ENCODE results near the gene TMPRSS11D. TPM values are rescaled to one million over a fixed set of nuclear protein-coding genes. Genes with fewer than 3 reads are reported as not detected.
A peak's percentile ranks its signal among the peaks of the same experiment; 100 is the strongest.

The TMPRSS11D gene
- polyA plus RNA-seq, 5 donors = 0.06 to 0.36 (median 0.18) TPM

DNA sequence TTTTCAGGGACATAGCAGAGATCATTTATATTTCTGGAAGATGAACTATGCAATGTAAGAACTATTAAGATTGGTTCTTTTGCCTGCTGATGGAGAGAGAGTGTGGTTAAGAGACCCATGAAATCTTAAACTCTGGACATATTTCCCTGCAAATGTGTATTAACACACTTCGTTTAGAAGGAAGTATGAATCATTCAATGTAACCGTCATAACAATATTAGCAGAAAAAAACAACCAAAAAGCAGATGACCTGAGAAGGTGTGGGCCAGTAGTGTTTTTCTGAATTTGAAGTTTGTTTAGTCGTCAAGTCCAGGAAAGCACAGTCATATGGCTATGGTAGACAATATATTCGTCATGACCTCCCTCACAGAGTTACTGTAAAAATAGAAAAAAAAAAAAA, 2.5 kb upstream of the TMPRSS11D start:
- no peak for DNase-seq

DNA sequence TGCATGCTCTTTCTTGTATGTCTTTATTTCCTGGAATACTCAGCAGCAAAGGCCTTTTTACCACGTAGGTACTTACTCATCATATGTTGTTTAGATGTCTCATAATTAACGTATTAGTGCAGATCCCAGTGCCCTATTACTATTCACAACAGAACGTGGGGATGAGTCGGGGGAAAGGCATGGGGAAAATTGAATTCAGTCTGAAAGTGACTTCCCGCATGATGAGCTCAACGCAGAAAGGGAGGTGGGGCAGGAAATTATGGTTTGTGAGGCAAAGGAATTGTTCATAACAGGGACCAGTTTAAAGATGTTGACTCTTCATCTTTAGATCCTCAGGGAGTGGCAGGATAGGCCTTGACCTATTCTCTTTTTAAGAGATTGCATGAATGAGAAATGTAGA, 2.0 kb upstream of the TMPRSS11D start:
- DNase-seq = no peak

DNA sequence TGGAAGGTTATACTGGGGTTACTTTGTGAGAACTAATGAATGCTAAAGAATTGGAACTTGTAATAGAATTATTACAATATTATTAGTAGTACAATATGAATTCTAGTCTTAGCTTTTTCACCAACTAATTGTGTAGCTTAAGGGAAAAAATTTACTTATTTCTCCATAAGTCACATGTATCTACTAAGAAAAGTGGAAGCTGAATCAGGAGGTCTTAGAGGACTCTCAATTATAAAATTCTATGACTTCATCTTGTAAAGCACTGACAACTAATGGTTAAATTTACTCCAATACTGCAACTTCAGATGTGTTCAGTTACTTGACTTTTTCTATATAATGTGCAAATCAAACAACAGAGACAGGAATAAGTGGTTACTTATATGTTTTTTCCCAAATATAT, 899 bp upstream of the TMPRSS11D start:
- no peak for DNase-seq

DNA sequence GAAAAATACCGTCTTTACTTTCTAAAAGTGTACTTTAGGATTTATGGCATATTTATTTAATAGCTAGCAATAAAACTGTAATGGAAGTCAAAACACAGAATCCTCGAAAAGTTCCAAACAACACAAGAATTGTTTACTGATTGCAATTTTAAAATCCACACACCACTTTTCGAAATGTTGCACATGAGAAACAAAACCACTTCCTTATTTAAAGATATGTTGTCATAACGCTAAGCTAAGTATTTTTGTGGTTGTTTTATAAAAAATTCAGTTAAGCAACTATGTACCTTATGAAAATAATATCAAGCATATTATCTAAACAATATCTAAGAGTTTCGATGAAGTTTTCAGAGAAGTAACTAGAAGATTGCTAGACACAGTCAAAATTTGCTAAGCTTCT, 344 bp downstream of the TMPRSS11D start:
- DNase-seq = no peak

DNA sequence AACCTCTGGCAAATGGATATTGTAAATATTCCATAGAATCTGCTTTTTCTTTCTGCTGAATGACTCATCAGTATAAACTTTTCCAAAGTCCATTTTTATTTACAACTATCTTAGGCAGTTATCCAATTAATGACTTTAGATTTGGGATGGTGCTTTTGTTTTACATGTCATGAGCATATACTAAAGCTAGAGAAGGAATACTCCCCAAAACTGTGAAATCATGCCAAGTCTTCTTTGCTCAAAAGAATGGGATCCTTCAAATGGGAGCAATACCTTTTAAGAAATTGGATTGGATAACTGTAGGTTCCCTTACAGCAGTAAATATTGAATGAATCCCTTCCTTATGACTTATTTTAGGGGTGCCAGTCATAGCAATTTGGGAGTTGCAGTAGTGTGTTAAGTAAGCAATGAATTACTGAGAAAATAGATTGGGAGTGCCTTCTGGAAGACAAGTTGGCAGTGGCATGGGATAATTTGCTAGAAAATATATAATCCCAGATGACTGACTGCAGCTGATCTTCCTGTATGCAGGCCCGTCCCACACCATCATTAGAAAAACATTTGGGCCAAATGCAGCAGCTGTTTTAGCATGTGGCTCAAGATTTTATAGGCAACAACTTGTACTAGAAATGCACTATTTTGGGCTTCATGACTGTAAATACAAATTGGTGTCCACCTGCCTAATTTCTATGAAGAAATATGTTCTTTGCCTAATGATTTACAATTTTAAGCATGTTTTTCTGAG, 2.8 kb downstream of the TMPRSS11D start:
- no peak for DNase-seq

DNA sequence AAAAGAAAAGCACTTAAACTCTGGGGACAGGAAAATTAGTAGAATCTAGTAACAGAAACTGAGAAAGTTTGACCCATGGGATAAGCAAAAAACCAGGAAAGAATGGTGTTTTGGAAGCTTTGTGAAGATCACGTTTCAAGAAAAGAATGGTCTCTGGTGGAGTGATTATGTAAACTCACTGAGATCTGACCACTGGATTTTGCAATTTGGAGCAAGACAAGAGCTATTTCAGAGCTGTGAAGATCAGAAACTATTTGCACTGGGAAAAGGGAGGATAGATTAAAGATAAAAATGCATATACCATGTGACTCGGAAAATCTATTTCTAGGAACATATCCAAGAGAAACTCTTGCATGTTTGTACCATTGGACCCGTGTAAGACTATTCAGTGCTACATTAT, 4.3 kb downstream of the TMPRSS11D start:
- no peak for DNase-seq

DNA sequence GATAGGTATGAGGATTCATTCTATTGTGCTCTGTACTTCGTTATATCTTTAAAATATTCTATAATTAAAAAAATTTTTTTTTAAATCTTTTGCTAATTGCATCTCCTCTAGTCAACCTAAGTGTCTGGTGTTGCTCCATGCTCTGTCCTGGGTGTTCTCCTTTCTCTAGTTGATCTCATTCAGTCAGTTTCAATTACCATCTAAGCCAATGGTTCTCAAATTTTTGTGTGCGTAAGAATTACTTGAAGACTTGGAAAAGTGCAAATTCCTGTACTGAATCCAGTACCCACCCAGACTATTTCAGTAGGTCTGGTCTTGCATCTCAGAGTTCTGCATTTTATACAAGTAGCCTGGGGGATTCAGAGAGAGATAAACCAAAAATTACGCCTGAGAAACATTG, 6.7 kb downstream of the TMPRSS11D start:
- no peak for DNase-seq

DNA sequence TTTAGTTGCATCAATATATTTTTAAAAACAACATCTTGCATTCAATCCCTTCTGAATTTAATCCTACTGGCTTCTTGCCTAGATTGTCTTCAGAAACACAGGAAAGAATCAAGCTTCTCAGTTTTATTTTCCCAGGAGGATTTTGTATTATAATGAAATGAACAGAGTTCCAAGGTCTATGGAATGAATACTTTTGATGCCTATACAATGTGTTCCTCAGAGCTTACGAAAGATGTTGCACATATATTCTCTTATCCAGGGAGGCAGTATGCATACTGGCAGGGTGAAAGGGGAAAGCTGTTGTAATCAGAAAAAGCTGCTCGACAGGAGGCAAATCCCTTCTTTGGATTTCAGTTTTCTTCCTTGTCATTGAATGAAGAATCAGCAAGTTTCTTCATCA, 8.8 kb downstream of the TMPRSS11D start:
- no peak for DNase-seq

DNA sequence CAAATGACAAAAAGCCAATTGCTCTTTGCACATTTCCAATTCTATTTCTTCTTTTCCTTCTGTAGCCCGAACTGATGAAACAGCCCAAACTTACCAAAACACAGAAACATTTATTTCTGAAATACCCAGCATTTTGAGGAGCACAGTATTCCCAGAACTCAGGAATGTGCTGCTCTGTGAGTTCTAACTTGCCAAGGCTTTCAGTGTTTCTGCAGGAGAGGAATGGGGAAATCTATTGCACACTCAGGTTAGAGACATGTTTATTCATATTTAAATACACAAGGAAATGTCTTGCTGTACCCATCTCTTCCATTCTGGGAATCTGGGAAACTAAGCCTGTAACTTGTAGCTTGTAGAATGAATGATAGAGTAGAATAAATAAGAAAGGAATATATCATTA, 10.7 kb downstream of the TMPRSS11D start:
- no peak for DNase-seq

DNA sequence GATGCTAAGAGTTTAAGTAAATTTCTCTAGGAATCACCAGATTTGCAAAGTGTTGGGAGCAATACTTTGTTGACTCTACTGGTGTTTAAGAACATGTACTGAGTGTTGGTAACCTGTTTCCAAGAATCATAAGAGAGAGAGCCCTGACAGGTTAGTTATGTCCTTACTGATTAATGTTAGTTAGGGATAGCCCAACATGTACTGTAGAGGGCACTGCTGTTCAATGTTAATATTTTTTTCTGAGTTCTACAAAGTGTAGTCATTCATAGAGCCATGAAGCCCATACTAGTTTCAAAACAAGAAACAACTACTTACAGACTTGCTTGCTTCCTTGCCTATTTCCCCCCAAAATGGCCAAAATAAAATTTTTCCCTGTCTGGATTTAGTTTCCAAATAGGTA, 11.9 kb downstream of the TMPRSS11D start:
- no peak for DNase-seq

DNA sequence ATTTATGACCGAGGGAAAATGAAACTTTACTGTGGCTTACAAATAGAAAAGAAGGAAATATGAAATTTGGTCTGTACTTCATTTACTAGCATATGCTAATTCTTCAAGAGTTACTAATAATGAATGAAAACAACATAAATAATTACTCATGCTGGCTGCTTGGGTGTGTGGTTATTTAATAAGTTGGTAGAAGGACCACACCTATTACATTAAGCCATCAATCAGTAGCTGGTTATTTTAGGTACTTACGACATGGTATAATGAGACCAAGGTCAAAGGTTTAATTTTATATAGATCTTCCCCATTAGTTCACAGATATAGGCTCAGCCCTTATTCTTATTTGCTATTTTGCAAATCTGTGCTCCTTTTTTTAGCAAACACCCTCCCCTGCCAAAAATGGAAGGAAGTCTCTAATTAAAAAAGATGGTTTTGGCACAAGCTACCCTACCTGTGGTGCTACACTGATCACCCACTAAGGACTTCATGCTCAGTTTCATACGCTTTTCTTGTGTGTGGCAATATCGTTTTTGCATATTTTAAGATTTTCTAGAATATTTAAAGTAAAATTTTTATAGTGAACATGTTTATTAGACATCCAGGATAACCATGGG, 14.1 kb downstream of the TMPRSS11D start:
- DNase-seq = no peak

DNA sequence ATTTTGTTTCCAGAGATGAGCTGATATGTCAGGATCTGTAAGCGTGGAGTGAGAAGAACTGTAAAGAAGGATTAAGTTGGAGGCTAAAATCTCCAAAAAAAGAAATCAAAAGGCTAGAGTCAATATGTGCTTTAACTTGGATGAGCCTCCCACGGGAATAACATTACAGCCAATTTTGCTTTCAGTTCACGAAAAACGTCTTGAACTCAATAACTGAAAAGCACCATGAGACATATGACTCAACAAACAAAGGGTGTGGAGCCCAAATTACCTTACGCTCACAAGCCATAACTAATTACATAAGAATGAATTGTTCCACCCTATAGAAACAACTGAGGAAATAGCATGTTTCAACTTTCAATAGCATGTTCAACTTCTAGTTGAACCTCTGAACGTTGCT, 22.3 kb downstream of the TMPRSS11D start:
- no peak for DNase-seq

DNA sequence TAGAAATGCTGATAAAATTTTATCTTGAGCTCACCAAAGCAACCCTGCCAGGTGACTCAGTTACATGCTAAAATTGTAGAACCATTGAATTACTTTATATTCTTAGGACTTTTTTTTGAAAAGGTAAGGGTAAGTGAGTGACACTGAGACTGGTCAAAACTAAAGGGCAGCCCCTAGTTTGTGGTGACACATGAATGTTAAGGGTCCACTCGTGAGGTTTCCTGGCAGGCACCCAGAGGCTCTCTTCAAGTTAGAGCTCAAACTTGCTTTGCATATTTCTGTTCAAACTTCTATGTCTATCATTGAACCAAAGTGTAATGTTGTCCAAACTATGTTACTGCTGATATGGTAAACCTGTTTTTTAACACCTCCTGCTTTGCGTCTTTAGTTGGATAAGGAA, 30.5 kb downstream of the TMPRSS11D start:
- peak; percentile 11 to 18 for DNase-seq

DNA sequence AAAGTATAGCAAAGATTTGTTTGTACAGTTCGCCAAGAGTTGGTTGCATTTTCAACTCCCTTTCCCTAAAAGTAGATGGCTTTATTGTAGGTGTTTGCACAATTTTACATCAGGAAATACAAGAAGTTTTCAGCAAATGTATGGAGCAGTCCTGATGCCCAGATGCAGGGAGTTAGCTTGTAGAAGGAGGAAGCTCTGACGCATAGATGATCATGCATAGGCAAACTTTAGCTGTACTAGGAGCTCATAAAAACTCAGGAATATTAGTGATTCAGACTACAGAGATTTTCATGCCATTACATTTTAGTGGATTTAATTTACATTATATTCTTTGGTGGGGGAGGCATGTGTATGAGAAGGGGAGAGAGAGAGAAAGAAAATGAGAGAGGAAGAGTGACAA, 62.9 kb downstream of the TMPRSS11D start:
- DNase-seq = no peak

DNA sequence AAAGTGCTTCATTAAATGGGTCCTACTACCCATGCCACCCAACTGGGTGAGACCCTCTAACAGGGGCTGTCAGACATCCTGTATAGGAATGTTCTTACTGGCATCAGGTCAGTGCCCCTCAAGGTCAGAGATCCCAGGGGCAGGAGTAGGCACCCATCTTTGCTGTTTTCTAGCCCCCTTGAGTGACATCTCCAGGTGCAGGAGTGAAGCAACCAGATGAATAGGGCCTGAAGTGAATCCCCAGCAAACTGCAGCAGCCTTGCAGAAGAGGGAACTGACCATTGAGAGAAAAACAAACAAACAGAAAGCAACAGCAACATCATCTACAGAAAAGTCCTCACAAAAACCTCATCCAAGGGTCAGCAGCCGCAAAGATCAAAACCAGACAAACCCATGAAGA, 73.8 kb downstream of the TMPRSS11D start:
- DNase-seq = no peak

DNA sequence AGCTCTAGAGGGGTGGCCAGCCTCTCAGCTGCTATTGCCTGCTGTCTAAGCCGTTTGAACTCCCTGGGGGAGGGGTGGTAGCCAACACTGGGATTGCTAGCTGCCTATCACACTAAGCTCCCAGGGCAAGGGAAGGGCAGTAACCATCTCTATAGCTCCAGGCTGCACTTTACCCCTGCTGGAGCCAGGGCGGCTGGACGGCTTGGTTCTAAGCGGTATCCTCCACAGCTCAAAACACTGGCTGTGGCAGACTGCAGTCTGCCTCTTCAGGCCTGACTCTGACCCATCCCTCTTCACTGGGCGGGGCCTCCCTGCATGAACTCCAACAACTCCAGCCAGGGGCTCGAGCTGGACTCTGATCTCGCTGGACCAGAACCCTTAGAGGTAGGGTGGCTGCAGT, 74.3 kb downstream of the TMPRSS11D start:
- DNase-seq = no peak

DNA sequence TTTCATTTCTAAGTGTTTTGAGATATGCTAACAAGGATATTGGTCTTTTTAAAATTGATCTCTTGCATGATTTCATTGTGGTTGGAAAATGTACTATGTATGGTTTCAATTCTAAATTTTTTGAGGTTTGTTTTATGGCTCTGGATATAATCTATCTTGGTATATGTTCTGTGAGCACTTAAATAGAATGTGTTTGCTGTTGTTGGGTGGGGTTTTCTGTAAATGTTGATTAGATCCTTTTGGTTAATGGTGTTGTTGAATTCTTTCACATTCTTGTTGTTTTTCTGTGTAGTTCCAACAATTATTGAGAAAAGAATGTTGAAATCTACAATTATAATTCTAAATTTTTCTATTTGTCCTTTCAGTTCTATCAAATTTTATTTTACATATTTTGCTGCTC, 87.0 kb downstream of the TMPRSS11D start:
- DNase-seq = no peak

DNA sequence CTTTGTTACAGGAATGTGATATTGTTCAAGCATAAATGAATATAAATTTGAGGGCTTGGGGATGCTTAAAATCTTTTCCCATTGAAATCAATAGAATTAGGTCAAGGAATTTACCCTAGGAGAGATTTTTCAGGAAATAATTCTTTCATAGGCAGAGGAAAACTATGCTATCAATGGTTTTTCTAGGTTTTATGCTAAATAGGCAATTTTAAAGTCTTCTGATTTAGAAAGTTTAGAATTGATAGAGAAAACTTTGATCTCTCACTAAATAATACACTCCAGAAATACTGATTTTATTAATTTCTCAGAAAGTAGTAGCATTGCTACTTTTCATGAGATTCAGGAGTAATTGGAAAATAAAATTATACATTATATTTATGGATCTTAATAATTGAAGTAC, 93.1 kb downstream of the TMPRSS11D start:
- no peak for DNase-seq

DNA sequence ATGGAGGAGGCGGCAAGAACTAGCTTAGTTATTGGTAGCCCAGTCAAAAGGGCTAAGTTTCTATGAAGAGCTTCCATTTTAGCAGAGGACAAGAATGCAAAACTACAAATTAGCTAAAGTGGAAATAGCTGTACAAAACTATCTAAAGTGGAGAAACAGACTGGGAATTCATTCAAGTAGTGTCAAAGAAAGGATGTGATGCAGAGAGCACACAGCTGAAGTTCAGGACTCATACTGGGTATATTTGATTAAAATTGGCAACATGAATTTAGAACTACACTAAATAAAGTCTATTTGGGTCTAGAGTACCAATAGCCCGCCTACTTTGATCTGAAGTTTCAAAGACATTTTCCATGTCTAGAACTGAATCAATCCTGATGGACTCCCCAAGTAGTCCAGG, 96.5 kb downstream of the TMPRSS11D start:
- peak; percentile 65 to 74 for DNase-seq

DNA sequence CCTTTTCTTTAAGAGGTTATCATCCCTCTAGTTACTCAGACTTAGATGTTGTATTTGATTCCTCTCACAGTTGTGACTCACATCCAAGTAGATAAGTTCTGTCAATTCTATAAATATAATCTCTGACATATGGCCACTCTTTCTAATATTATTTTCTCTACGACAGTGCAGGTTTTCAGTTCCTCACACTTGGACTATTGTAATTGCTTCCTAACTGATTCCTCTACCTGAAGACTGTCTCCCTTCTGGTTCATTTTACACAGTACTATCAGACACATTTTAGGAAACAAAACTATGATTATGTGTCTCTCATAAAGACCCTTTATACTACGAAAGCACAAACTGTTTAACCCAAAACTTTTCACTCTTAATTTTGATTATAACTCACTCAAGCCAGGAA, 98.3 kb downstream of the TMPRSS11D start:
- DNase-seq = no peak

DNA sequence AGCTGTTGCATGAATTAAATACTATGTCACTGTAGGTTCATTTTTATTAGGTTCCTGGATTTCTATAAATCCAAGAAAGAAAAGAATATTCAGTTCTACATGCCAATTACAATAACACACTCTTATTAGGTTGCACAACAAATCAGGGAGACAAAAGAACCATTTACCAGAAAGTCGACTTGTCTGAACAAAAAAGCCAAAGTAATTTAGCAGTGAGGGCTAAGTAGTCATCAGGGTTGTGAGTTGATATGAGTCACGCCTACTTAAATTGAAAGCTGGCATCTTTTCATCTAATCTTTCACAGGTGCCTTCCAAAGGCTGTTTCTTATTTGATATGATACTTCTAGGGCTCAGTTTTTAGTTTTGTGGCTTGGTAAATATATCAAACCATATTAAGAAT, 104.2 kb downstream of the TMPRSS11D start:
- DNase-seq = no peak

DNA sequence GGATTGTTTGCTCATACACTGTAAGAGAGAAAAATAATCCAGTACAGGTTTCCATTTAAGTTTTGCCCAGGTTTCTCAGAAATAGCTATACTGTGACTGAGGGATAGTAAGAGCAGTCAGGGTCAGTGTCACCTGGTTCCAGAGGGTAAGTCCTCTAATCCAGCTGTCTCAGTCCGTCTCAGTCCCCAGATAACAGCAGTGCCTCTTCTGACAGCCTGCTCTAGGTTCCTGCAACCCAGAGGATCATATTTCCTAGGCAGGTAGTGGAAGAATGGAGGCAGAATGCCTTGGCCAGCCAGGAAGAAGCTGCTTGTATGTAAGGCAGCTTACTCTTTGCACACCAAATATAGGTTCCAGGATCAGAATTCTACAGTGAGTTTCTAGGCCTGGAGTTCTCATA, 107.1 kb downstream of the TMPRSS11D start:
- no peak for DNase-seq
